ENCODE results near the gene ZDHHC20. TPM values are rescaled to one million over a fixed set of nuclear protein-coding genes. Genes with fewer than 3 reads are reported as not detected.
A peak's percentile ranks its signal among the peaks of the same experiment; 100 is the strongest.

Gene ZDHHC20
- total RNA-seq, 4 donors from 2014 or later, result 36.2 to 77.7 (median 41.4) TPM

- ATAC-seq (ENCODE audit: low FRiP score), result peak; percentile 82
- peak in 1 of 3 donors; percentile 17 for TF ChIP-seq CTCF (IDR thresholded peaks at IDR 0.05)
- DNase-seq (ENCODE audit: low spot score), result no peak
Observed at GRCh38 chr13:21478881-21479808, 20.0 kb upstream of the ZDHHC20 start.

- peak in 2 of 3 donors; percentile 22 to 62 for TF ChIP-seq CTCF (IDR thresholded peaks at IDR 0.05)
Observed at GRCh38 chr13:21476893-21477472, 17.9 kb upstream of the ZDHHC20 start.

GRCh38 chr13:21475115-21475514 is 16.0 kb upstream of the ZDHHC20 start:
- no peak for TF ChIP-seq CTCF (IDR thresholded peaks at IDR 0.05)
- no peak for ATAC-seq (ENCODE audit: low FRiP score)
- DNase-seq (ENCODE audit: low spot score), result no peak

More at GRCh38 chr13:21476893-21477472, 17.9 kb upstream of the ZDHHC20 start:
- peak; percentile 75 for DNase-seq (ENCODE audit: low spot score)
- ATAC-seq (ENCODE audit: low FRiP score), result peak; percentile 87

GRCh38 chr13:21470785-21471184 is 11.7 kb upstream of the ZDHHC20 start:
- no peak for DNase-seq (ENCODE audit: low spot score)
- ATAC-seq (ENCODE audit: low FRiP score), result no peak
- no peak for TF ChIP-seq CTCF (IDR thresholded peaks at IDR 0.05)

- ATAC-seq (ENCODE audit: low FRiP score), result no peak
- no peak for TF ChIP-seq CTCF (IDR thresholded peaks at IDR 0.05)
- DNase-seq (ENCODE audit: low spot score), result no peak
Observed at GRCh38 chr13:21466527-21466926, 7.4 kb upstream of the ZDHHC20 start.

- DNase-seq (ENCODE audit: low spot score) (no peak), ATAC-seq (ENCODE audit: low FRiP score) (no peak)
- TF ChIP-seq CTCF (IDR thresholded peaks at IDR 0.05), result no peak
Observed at GRCh38 chr13:21465710-21466160, 6.6 kb upstream of the ZDHHC20 start.
